WTC11 (cell line): ENCODE results near the gene CDK10. TPM values are rescaled to one million over a fixed set of nuclear protein-coding genes. Genes with fewer than 3 reads are reported as not detected.

Experiments
- ATAC-seq: fragments of 200-7000 bp; cut with Tn5 transposase; 2 replicates; pipeline ENCODE4 v1.10.0; 2021; ENCODE audit warnings: mild to moderate bottlenecking, moderate library complexity
- CTCF ChIA-PET: fragments of 300-600 bp; sonication (Branson Sonifier 250); formaldehyde crosslinking; loops from one replicate; lab custom pipeline; 2021; ENCODE audit warnings: antibody characterized with exemption; lab: Charles Lee
- POLR2A ChIA-PET: fragments of 350-600 bp; sonication (Branson Sonifier 250); formaldehyde crosslinking; loops from one replicate; lab custom pipeline; 2021; ENCODE audit warnings: antibody characterized with exemption; lab: Charles Lee
- DNase-seq: peaks from one replicate; pipeline ENCODE4 v3.0.0; 2021; ENCODE audit warnings: low spot score
- H3K27ac Mint-ChIP-seq: 2 replicates; pipeline ENCODE4 v1.8.0; 2021; ENCODE audit warnings: mixed read lengths
- H3K27me3 Mint-ChIP-seq: 2 replicates; pipeline ENCODE4 v1.8.0; 2021; ENCODE audit warnings: low read depth, mild to moderate bottlenecking, moderate library complexity, mixed read lengths
- H3K36me3 Mint-ChIP-seq: 2 replicates; pipeline ENCODE4 v1.8.0; 2021; ENCODE audit warnings: mixed read lengths
- H3K4me1 Mint-ChIP-seq: 2 replicates; pipeline ENCODE4 v1.8.0; 2022; ENCODE audit warnings: mixed read lengths
- H3K4me3 Mint-ChIP-seq: 2 replicates; pipeline ENCODE4 v1.8.0; 2021; ENCODE audit warnings: mild to moderate bottlenecking, moderate library complexity, mixed read lengths
- H3K9me3 Mint-ChIP-seq: 2 replicates; pipeline ENCODE4 v1.8.0; 2021; ENCODE audit warnings: mixed read lengths
- EMX1 ChIP-seq: fragments of 250-450 bp; sonication (Bioruptor Pico); IDR thresholded peaks from 2 replicates; pipeline ENCODE4 v1.8.0; 2021; ENCODE audit warnings: mild to moderate bottlenecking
- ESRRA ChIP-seq: sonication (generic); formaldehyde crosslinking; IDR thresholded peaks from 2 replicates; pipeline ENCODE4 v1.8.1; 2022; ENCODE audit warnings: mild to moderate bottlenecking, missing genetic modification reagents, borderline replicate concordance
- FOXJ3 ChIP-seq: sonication (generic); formaldehyde crosslinking; IDR thresholded peaks from 2 replicates; pipeline ENCODE4 v1.9.0; 2021; ENCODE audit warnings: missing genetic modification reagents, mild to moderate bottlenecking, borderline replicate concordance
- JUN ChIP-seq: sonication (generic); formaldehyde crosslinking; IDR thresholded peaks from 2 replicates; pipeline ENCODE4 v1.8.0; 2023; ENCODE audit warnings: mild to moderate bottlenecking, missing genetic modification reagents
- NR2C2 ChIP-seq: sonication (generic); formaldehyde crosslinking; IDR thresholded peaks from 2 replicates; pipeline ENCODE4 v1.8.0; 2022; ENCODE audit warnings: mild to moderate bottlenecking, missing genetic modification reagents
- PRRX2 ChIP-seq: fragments of 250-450 bp; sonication (Bioruptor Pico); IDR thresholded peaks from 2 replicates; pipeline ENCODE4 v1.8.0; 2021; ENCODE audit warnings: mild to moderate bottlenecking
- RORB ChIP-seq: fragments of 250-450 bp; sonication (Bioruptor Pico); IDR thresholded peaks from 2 replicates; pipeline ENCODE4 v1.9.0; 2021; ENCODE audit warnings: mild to moderate bottlenecking
- TCF7 ChIP-seq: sonication (generic); formaldehyde crosslinking; IDR thresholded peaks from 2 replicates; pipeline ENCODE4 v1.8.0; 2022; ENCODE audit warnings: mild to moderate bottlenecking, low read depth, missing genetic modification reagents, moderate library complexity
- TEAD1 ChIP-seq: sonication (generic); formaldehyde crosslinking; IDR thresholded peaks from 2 replicates; pipeline ENCODE4 v1.8.0; 2022; ENCODE audit warnings: mild to moderate bottlenecking, missing genetic modification reagents
- ZNF671 ChIP-seq: fragments of 250-450 bp; sonication (Bioruptor Pico); IDR thresholded peaks from 2 replicates; pipeline ENCODE4 v1.8.0; 2021; ENCODE audit warnings: mild to moderate bottlenecking
- total RNA-seq: library from RNA; stranded (reverse); gene quantifications from 3 replicates; pipeline ENCODE4 v1.2.3, GENCODE V29; 2021
- TF ChIP-seq, protein P1 (sequence below): fragments of 200-600 bp; IDR thresholded peaks from 2 replicates; pipeline ENCODE4 v1.8.0; 2022; ENCODE audit warnings: antibody characterized with exemption
- TF ChIP-seq, protein P2 (sequence below): sonication (generic); formaldehyde crosslinking; IDR thresholded peaks from 2 replicates; pipeline ENCODE4 v1.8.1; 2022; ENCODE audit warnings: low read depth, missing genetic modification reagents, borderline replicate concordance
- TF ChIP-seq, protein P3 (sequence below): sonication (generic); formaldehyde crosslinking; IDR thresholded peaks from 2 replicates; pipeline ENCODE4 v1.8.0; 2022; ENCODE audit warnings: mild to moderate bottlenecking, missing genetic modification reagents
- TF ChIP-seq, protein P4 (sequence below): sonication (generic); formaldehyde crosslinking; IDR thresholded peaks from 2 replicates; pipeline ENCODE4 v1.8.0; 2022; ENCODE audit warnings: mild to moderate bottlenecking, missing genetic modification reagents
- TF ChIP-seq, protein P5 (sequence below): fragments of 250-450 bp; sonication (Bioruptor Pico); IDR thresholded peaks from 2 replicates; pipeline ENCODE4 v1.8.0; 2021; ENCODE audit warnings: mild to moderate bottlenecking
- TF ChIP-seq, protein P6 (sequence below): fragments of 250-450 bp; sonication (Bioruptor Pico); IDR thresholded peaks from 2 replicates; pipeline ENCODE4 v1.9.0; 2021; ENCODE audit warnings: mild to moderate bottlenecking
- TF ChIP-seq, protein P7 (sequence below): sonication (generic); formaldehyde crosslinking; IDR thresholded peaks from 2 replicates; pipeline ENCODE4 v1.8.1; 2022; ENCODE audit warnings: mild to moderate bottlenecking, missing genetic modification reagents, moderate library complexity, borderline replicate concordance
- TF ChIP-seq, protein P8 (sequence below): fragments of 250-450 bp; sonication (Bioruptor Pico); IDR thresholded peaks from 2 replicates; pipeline ENCODE4 v2.1.2; 2022; ENCODE audit warnings: mild to moderate bottlenecking, moderate library complexity

CDK10 gene
- total RNA-seq, 1 experiment from 2014 or later: 102 TPM

DNA sequence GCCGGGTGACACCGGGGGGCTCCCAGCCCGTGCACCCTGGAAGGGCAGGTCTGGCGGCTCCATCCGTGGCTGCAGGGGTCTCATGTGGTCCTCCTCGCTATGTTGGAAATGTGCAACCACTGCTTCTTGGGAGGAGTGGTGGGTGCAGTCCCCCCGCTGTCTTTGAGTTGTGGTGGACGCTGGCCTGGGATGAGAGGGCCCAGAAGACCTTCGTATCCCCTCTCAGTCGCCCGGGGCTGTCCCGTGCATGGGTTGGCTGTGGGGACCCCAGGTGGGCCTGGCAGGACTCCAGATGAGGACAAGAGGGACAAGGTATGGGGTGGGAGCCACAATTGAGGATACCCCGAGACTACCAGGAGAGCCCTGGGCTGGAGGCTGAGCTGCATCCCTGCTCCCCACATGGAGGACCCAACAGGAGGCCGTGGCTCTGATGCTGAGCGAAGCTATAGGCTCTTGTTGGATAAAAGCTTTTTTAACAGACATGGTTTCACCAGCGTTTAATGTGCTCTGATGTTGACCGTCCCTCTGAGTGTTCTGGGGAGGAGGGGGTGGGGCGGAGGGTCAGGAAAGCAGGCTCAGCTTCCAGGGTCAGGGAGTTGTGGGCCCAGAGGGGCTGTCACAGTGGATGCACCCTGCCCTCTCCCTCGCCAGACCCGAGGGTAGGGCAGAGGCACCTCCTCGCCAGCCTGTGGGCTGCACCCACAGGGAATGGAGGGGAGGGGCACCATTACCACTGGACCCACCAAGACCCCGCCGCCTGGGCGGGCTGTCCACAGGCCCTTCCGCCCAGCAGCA, 9.6 kb downstream of the CDK10 start:
- no peak overlapping the region for H3K4me3 Mint-ChIP-seq
- POLR2A ChIA-PET: interaction anchor here (1.1 to 1.2 kb wide), 2 partner anchors 10 to 130 kb away, joined by 3 read pairs; partner anchors contain the start of gene CDK10
- no peaks in the 10 kb centered on the region for H3K9me3 Mint-ChIP-seq
- H3K4me1 Mint-ChIP-seq: peaks cover 6% of the 10 kb centered on the region
- H3K27ac Mint-ChIP-seq: no peak overlapping the region
- peaks cover 26% of the 10 kb centered on the region for H3K36me3 Mint-ChIP-seq
- TF ChIP-seq, protein P1, sequence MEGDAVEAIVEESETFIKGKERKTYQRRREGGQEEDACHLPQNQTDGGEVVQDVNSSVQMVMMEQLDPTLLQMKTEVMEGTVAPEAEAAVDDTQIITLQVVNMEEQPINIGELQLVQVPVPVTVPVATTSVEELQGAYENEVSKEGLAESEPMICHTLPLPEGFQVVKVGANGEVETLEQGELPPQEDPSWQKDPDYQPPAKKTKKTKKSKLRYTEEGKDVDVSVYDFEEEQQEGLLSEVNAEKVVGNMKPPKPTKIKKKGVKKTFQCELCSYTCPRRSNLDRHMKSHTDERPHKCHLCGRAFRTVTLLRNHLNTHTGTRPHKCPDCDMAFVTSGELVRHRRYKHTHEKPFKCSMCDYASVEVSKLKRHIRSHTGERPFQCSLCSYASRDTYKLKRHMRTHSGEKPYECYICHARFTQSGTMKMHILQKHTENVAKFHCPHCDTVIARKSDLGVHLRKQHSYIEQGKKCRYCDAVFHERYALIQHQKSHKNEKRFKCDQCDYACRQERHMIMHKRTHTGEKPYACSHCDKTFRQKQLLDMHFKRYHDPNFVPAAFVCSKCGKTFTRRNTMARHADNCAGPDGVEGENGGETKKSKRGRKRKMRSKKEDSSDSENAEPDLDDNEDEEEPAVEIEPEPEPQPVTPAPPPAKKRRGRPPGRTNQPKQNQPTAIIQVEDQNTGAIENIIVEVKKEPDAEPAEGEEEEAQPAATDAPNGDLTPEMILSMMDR: no peak
- no peak for TF ChIP-seq ZNF671 (CRISPR knock-in tag)
- TF ChIP-seq JUN: no peak
- TF ChIP-seq, protein P2, sequence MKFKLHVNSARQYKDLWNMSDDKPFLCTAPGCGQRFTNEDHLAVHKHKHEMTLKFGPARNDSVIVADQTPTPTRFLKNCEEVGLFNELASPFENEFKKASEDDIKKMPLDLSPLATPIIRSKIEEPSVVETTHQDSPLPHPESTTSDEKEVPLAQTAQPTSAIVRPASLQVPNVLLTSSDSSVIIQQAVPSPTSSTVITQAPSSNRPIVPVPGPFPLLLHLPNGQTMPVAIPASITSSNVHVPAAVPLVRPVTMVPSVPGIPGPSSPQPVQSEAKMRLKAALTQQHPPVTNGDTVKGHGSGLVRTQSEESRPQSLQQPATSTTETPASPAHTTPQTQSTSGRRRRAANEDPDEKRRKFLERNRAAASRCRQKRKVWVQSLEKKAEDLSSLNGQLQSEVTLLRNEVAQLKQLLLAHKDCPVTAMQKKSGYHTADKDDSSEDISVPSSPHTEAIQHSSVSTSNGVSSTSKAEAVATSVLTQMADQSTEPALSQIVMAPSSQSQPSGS (CRISPR knock-in tag): no peak
- TF ChIP-seq, protein P3, sequence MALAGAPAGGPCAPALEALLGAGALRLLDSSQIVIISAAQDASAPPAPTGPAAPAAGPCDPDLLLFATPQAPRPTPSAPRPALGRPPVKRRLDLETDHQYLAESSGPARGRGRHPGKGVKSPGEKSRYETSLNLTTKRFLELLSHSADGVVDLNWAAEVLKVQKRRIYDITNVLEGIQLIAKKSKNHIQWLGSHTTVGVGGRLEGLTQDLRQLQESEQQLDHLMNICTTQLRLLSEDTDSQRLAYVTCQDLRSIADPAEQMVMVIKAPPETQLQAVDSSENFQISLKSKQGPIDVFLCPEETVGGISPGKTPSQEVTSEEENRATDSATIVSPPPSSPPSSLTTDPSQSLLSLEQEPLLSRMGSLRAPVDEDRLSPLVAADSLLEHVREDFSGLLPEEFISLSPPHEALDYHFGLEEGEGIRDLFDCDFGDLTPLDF (CRISPR knock-in tag): no peak
- no peak for TF ChIP-seq PRRX2 (CRISPR knock-in tag)
- TF ChIP-seq EMX1: no peak
- TF ChIP-seq, protein P4, sequence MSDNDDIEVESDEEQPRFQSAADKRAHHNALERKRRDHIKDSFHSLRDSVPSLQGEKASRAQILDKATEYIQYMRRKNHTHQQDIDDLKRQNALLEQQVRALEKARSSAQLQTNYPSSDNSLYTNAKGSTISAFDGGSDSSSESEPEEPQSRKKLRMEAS (CRISPR knock-in tag): no peak
- no peak for TF ChIP-seq FOXJ3 (CRISPR knock-in tag)
- TF ChIP-seq, protein P5, sequence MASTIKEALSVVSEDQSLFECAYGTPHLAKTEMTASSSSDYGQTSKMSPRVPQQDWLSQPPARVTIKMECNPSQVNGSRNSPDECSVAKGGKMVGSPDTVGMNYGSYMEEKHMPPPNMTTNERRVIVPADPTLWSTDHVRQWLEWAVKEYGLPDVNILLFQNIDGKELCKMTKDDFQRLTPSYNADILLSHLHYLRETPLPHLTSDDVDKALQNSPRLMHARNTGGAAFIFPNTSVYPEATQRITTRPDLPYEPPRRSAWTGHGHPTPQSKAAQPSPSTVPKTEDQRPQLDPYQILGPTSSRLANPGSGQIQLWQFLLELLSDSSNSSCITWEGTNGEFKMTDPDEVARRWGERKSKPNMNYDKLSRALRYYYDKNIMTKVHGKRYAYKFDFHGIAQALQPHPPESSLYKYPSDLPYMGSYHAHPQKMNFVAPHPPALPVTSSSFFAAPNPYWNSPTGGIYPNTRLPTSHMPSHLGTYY (CRISPR knock-in tag): no peak
- no peak for TF ChIP-seq RORB (CRISPR knock-in tag)
- TF ChIP-seq, all 79 proteins: peak for 0
- CTCF ChIA-PET: interaction anchor here (0.5 to 2.5 kb wide), 2 partner anchors 10 to 79 kb away, joined by 4 to 9 read pairs; no protein-coding TSS in a partner anchor
- ATAC-seq: no peak
- H3K27me3 Mint-ChIP-seq: no peaks in the 10 kb centered on the region
- no peak for DNase-seq

DNA sequence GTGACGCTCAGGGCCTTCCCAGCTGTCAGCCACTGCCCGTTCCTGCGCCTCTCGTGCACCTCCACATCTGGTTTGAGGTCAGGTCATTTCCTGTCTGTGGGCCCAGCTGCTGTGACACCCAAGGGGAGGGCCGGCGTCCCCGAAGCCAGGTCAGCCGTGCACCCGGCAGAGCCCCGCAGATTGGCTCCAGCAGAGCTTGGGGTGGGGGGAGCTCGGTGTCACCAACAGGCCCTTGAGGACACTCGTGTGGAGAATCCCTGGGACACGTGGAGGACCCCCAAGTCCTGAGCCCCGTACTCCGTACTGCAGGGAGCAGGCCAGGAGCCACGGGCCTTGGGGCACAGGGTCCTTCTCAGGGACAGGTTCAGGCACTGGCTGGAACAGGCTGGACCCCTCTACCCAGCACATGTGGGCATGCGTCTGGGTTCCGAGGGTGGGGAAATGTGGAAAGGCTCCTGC, 10.2 kb downstream of the CDK10 start:
- ATAC-seq (no peak), DNase-seq (no peak)
- no peak overlapping the region for H3K4me3 Mint-ChIP-seq
- no peaks in the 10 kb centered on the region for H3K27me3 Mint-ChIP-seq
- peaks cover 22% of the 10 kb centered on the region for H3K36me3 Mint-ChIP-seq
- ChIA-PET CTCF (interaction anchor here (1.0 to 2.5 kb wide), 2 partner anchors 9 to 96 kb away, joined by 3 to 9 read pairs; no protein-coding TSS in a partner anchor), POLR2A (interaction anchor here (1.1 kb wide), 1 partner anchor 10 kb away, joined by 3 read pairs; the partner anchor contains the start of gene CDK10)
- no peaks in the 10 kb centered on the region for H3K9me3 Mint-ChIP-seq
- H3K4me1 Mint-ChIP-seq: peaks cover 6% of the 10 kb centered on the region
- no peak overlapping the region for H3K27ac Mint-ChIP-seq
- TF ChIP-seq TEAD1 (CRISPR knock-in tag): 0 out of 2 replicates have a peak, but pooled peaks have one; percentile 23
- no peak for TF ChIP-seq TCF7 (CRISPR knock-in tag)

DNA sequence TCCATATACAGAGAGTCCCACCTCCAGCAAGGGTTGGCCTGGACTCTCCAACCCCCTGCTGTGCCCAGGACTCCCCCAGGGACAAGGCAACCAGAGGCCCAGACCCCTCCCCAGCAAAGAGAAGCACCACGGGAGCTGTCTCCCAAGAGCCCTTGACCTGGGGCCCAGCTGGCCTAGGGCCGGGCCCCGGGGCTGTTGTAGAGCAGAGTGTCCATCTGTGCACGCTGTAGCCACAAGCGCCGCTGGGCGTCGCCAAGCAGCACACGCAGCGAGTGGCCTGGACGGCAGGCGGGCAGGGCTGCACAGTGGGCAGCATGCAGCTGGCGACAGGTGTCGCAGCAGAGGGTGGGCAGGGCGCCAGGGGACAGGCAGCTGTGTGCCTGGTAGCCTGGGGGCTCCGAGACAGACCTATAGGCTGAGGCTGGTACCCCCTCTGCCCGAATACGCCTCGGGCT, 10.7 kb downstream of the CDK10 start:
- ChIA-PET CTCF (interaction anchor here (1.0 to 2.5 kb wide), 2 partner anchors 9 to 97 kb away, joined by 3 to 9 read pairs; no protein-coding TSS in a partner anchor), POLR2A (no interaction called here)
- Mint-ChIP-seq H3K27me3 (no peaks in the 10 kb centered on the region; the same call in 1 of the 2 replicates), H3K4me3 (no peak overlapping the region), H3K36me3 (peaks cover 17% of the 10 kb centered on the region), H3K9me3 (no peaks in the 10 kb centered on the region), H3K27ac (no peak overlapping the region), H3K4me1 (peaks cover 7% of the 10 kb centered on the region)
- DNase-seq: no peak
- no peak for ATAC-seq
- 0 out of 2 replicates have a peak, but pooled peaks have one; percentile 30 for TF ChIP-seq ESRRA (CRISPR knock-in tag)
- TF ChIP-seq, protein P6, sequence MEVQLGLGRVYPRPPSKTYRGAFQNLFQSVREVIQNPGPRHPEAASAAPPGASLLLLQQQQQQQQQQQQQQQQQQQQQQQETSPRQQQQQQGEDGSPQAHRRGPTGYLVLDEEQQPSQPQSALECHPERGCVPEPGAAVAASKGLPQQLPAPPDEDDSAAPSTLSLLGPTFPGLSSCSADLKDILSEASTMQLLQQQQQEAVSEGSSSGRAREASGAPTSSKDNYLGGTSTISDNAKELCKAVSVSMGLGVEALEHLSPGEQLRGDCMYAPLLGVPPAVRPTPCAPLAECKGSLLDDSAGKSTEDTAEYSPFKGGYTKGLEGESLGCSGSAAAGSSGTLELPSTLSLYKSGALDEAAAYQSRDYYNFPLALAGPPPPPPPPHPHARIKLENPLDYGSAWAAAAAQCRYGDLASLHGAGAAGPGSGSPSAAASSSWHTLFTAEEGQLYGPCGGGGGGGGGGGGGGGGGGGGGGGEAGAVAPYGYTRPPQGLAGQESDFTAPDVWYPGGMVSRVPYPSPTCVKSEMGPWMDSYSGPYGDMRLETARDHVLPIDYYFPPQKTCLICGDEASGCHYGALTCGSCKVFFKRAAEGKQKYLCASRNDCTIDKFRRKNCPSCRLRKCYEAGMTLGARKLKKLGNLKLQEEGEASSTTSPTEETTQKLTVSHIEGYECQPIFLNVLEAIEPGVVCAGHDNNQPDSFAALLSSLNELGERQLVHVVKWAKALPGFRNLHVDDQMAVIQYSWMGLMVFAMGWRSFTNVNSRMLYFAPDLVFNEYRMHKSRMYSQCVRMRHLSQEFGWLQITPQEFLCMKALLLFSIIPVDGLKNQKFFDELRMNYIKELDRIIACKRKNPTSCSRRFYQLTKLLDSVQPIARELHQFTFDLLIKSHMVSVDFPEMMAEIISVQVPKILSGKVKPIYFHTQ (CRISPR knock-in tag): no peak
- TF ChIP-seq NR2C2: no peak
- TF ChIP-seq, protein P7, sequence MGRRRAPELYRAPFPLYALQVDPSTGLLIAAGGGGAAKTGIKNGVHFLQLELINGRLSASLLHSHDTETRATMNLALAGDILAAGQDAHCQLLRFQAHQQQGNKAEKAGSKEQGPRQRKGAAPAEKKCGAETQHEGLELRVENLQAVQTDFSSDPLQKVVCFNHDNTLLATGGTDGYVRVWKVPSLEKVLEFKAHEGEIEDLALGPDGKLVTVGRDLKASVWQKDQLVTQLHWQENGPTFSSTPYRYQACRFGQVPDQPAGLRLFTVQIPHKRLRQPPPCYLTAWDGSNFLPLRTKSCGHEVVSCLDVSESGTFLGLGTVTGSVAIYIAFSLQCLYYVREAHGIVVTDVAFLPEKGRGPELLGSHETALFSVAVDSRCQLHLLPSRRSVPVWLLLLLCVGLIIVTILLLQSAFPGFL (CRISPR knock-in tag): peak; percentile 9; the same call in 1 of the 2 replicates
- TF ChIP-seq, protein P8, sequence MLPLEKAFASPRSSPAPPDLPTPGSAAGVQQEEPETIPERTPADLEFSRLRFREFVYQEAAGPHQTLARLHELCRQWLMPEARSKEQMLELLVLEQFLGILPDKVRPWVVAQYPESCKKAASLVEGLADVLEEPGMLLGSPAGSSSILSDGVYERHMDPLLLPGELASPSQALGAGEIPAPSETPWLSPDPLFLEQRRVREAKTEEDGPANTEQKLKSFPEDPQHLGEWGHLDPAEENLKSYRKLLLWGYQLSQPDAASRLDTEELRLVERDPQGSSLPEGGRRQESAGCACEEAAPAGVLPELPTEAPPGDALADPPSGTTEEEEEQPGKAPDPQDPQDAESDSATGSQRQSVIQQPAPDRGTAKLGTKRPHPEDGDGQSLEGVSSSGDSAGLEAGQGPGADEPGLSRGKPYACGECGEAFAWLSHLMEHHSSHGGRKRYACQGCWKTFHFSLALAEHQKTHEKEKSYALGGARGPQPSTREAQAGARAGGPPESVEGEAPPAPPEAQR: no peak
